Measurements from ENCODE around the gene GPRIN3. TPM values are rescaled to one million over a fixed set of nuclear protein-coding genes. Genes with fewer than 3 reads are reported as not detected.

Gene GPRIN3
- total and polyA plus RNA-seq, 2 donors (not counting 3 experiments of a cell fraction or from before 2014, with no cell fraction given) = 0.17 to 2.2 TPM

DNA sequence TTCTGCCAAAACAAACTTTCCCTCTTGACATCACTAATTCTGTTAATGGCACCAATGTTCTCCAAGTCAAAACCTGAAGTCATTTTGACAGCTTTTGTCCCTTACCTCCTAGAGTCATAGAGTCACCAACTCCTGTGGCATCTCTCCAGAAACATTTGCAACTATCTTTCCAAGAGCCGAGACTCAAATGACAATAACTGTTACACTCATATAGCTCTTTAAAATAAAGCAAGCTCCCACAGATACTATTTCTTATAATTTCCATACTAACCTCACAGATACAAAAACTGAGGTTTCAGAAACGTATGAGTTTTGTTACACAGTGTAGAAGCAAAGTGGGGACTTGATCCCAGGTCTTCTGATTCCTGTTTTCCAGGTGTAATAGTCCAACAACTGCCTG, 18.3 kb downstream of the GPRIN3 start:
- Histone ChIP-seq H3K4me1 (ENCODE audit: control insufficient read depth, extremely low read depth, insufficient read depth, low read length) (peaks cover under 1% of the 10 kb centered on the region), H2AFZ (ENCODE audit: low read depth, low read length) (no peak overlapping the region), H3K9me3 (replicated peaks; ENCODE audit: control insufficient read depth, insufficient read depth, low read length) (no peaks in the 10 kb centered on the region), H3K36me3 (ENCODE audit: control insufficient read depth in 2 of 2, extremely low read depth in 1 of 2, insufficient read depth in 2 of 2, low read length in 2 of 2) (no peaks in the 10 kb centered on the region), H3K9ac (replicated peaks; ENCODE audit: extremely low read depth, insufficient read depth, low read length) (no peak overlapping the region), H3K27me3 (ENCODE audit: control insufficient read depth in 2 of 2, insufficient read depth in 2 of 2, low read length in 2 of 2) (peaks cover 3 to 11% of the 10 kb centered on the region in 2 experiments), H3K4me3 (replicated peaks in 1 of 3; ENCODE audit: insufficient read depth in 1 of 3, low read depth in 1 of 3, low read length in 3 of 3) (no peak overlapping the region), H4K20me1 (replicated peaks; ENCODE audit: control insufficient read depth, extremely low read depth, insufficient read depth, low read length) (no peaks in the 10 kb centered on the region), H3K4me2 (ENCODE audit: insufficient read depth, low read length) (no peak overlapping the region), H3K79me2 (ENCODE audit: control insufficient read depth, insufficient read depth, low read length) (no peaks in the 10 kb centered on the region), H3K9me1 (replicated peaks; ENCODE audit: control insufficient read depth, extremely low read depth, insufficient read depth, low read length) (no peaks in the 10 kb centered on the region), H3K27ac (ENCODE audit: insufficient read depth, low read depth, low read length) (no peak overlapping the region)
- intact Hi-C loops (cut with micrococcal nuclease) = no loop called here
- CTCF ChIA-PET = interaction anchor here (1.0 kb wide), 1 partner anchor 34 kb away, joined by 3 read pairs; no protein-coding TSS in a partner anchor
- dilution Hi-C loops (cut with MboI; ENCODE audit: extremely low pct_ligation_motif_present, low sequenced_read_pairs) = no loop called here
- no peak for FAIRE-seq
- no peak for DNase-seq (ENCODE audit: low read depth, low spot score)
- POLR2A ChIA-PET = no interaction called here
- no TSS peak for BruUV-seq (replicated peaks)
- no peak for TF ChIP-seq POLR2A (IDR thresholded peaks at IDR 0.05; ENCODE audit: low read depth, low read length)
- TF ChIP-seq JUN (IDR thresholded peaks at IDR 0.05; ENCODE audit: borderline replicate concordance, insufficient read depth, insufficient read length, low read depth) = no peak
- TF ChIP-seq, protein P1, sequence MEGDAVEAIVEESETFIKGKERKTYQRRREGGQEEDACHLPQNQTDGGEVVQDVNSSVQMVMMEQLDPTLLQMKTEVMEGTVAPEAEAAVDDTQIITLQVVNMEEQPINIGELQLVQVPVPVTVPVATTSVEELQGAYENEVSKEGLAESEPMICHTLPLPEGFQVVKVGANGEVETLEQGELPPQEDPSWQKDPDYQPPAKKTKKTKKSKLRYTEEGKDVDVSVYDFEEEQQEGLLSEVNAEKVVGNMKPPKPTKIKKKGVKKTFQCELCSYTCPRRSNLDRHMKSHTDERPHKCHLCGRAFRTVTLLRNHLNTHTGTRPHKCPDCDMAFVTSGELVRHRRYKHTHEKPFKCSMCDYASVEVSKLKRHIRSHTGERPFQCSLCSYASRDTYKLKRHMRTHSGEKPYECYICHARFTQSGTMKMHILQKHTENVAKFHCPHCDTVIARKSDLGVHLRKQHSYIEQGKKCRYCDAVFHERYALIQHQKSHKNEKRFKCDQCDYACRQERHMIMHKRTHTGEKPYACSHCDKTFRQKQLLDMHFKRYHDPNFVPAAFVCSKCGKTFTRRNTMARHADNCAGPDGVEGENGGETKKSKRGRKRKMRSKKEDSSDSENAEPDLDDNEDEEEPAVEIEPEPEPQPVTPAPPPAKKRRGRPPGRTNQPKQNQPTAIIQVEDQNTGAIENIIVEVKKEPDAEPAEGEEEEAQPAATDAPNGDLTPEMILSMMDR (IDR thresholded peaks at IDR 0.05; ENCODE audit: extremely low read depth in 1 of 2, insufficient read depth in 1 of 2, low read depth in 1 of 2, low read length in 2 of 2) = no peak
- TF ChIP-seq POLR2AphosphoS5 (IDR thresholded peaks at IDR 0.05; ENCODE audit: insufficient read depth, low read depth, low read length) = no peak
- no peak for TF ChIP-seq MYC (IDR thresholded peaks at IDR 0.05; ENCODE audit: low read depth, low read length)
- no peak for TF ChIP-seq EZH2 (IDR thresholded peaks at IDR 0.05; ENCODE audit: borderline replicate concordance, low read depth, low read length, severe bottlenecking)
- TF ChIP-seq, protein P2, sequence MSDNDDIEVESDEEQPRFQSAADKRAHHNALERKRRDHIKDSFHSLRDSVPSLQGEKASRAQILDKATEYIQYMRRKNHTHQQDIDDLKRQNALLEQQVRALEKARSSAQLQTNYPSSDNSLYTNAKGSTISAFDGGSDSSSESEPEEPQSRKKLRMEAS (IDR thresholded peaks at IDR 0.05; ENCODE audit: insufficient read depth, insufficient read length) = no peak
- TF ChIP-seq GATA2 (IDR thresholded peaks at IDR 0.05; ENCODE audit: insufficient read depth, insufficient read length, low read depth, low read length) = no peak
- TF ChIP-seq FOS (IDR thresholded peaks at IDR 0.05; ENCODE audit: borderline replicate concordance, insufficient read depth, low read length) = no peak
